NAMALWA (cell line): ENCODE measurements around the gene TPO.
"Not testable (repeated sequence)": the region's sequence is repeated elsewhere in the genome, so short reads cannot be mapped to it uniquely, and the experiment has no call there.

Experiments
- DNase-seq: peaks from one replicate; pipeline ENCODE4 v3.0.0-alpha.2; 2015; ENCODE audit warnings: low spot score

Gene TPO

DNA sequence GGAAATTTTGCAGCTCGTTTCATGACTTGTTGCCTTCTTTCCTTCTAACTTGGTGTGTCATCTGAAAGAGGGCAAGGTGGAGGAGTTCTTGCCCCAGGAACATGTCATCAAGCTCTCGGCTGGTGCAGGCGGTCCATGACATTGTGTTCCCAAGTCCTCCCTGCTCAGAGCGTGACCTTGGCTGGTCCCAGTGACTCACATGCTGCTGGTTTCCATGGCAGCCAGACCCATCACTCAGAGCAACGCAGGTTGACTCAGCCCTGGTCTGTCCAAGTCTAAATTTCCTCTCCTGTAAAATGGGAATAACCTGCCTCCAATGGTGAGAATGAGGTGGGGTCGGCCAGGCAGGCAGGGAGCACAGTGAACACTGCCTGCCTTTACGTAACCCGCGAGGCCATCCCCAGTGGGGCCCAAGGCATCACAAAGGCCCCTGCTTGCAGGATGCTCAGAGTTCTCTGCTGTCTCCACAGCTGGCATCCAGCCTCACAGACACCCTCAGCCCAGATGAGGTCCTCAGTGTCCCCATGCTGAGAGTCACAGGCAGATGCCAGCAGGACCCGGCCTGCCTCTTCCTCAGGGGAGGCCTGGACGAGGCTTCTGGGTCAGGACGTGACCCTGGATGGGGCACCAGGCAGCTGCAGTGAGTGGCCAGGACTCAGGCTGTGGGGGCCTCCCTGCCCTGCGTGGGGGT is 143.7 kb downstream of the TPO start:
- no peak for DNase-seq

DNA sequence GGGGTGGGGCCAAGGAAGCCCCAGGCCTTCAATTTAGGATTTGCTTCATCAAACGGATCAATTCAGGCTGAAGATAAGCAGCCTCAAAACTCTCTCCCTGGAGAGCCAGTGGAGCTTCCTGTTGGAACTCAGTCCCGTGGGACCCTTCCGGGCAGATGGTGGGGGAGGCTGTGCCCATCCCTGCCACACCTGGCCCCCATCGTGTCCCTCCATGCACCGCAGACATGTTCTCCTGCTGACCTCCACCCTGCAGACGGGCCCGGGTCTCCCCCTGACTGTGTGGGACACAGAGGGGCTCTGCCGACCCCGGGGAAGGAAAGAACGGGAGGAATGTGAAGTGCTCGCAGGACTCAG is 144.2 kb downstream of the TPO start:
- no peak for DNase-seq

DNA sequence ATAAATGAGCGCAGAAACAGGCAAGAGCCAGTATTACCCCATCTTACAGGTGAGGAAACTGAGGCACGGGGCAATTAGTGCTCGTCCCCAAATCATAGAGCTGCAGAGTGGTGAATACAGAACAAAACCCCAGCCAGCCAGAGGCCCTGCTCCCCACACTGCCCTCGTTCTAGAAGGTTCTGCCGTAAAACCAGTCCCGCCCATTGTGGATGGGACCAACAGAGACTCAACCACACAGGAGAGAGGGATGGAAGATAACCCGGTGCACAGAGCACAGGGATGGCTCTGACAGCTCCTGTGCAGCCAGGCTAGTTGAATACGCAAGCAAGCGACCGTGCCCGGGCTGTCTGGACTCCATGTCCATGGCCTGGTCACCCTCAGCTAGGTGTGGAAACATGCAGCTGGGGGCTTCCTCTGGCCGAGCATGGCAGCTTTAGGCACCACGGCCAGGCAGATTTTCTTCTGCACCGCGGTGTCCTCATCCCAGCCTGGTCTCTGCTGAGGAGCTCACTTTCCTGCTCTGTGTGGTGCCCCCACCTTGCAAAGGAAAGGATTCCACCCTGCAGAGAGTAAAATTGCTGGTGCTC is 146.4 kb downstream of the TPO start:
- DNase-seq, result no peak

DNA sequence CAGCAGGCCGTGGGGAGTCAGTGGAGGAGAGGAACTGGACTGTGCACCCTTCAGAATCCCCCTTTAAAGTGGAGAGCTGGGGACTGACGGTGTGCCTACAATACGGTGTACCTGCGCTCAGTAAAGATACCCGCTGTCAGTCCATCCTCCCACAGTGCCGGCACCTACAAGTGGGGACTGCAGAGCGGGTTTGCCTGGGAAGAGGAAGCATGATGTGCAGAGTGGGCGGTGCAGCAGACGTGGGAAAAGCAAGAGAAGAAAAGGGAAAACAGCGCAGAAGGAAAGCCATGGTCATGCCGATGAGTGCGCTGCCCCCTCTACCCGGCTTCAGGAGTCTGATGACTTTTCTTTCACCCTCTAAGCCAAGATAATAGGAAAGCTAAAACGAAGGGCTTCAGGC is 148.0 kb downstream of the TPO start:
- no peak for DNase-seq

DNA sequence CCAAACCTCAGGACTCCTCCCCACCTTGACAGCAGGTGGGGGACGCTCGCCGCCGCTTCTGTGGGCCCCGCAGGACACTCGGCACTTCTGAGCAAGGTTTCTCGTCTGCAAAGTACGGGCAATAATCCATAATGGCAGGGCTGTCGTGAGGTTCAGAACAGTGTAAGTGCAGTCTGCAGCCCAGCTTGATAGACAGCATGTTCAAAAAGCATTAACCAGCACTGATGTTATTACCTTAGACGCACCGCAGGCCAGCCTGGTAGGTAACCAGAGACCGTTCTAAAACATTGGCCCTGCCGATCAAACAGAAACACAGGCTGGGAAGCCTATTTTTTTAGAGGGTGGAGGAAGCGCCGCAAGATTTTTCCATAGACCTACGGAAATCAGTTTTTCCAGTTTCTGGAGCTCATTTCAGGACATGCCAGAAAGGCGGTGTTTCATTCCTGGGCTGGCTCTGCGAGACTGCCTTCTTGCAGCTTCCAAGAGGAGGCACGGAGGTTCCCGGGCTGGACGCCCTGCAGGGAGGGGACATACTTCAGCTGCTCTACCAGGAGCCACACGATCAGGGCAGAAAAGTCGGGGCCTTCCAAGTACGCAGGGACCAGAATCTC is 148.7 kb downstream of the TPO start:
- no peak for DNase-seq

DNA sequence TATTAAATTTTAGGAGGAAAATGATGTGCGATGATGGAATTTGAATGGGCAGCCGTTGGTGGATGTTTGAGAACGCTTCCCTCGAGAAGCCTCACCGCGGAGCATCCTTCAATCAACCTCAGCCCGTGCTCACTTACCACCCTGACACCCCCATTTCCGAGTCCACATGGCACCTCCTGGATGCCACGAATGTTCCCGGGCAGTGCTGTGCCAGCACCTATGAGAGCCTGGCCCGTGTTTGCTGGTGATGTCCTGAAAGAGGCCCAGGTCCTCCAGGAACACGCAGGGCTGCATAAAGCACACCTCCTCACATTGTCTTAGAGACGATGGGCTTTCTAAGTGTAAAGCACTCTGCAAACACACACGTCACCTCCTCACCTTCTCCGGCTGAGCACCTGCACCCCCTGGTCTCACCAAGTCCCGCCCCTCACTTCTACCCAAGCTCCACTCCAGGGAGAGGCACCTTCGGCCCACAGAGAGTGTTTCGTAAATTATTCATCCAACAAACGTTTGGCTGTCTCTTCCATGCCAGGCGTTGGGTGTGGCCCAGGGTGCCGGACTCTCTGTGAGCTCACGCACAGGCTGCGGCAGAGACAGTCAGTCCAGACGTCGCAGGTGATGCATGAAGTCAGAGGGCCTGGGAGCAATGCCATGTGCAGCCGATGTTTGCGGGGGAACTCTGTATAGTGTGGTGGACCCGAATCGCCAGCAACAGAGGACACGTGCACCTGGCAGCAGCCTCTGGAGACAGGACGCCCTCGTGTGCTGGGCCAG is 150.0 kb downstream of the TPO start:
- no peak for DNase-seq

DNA sequence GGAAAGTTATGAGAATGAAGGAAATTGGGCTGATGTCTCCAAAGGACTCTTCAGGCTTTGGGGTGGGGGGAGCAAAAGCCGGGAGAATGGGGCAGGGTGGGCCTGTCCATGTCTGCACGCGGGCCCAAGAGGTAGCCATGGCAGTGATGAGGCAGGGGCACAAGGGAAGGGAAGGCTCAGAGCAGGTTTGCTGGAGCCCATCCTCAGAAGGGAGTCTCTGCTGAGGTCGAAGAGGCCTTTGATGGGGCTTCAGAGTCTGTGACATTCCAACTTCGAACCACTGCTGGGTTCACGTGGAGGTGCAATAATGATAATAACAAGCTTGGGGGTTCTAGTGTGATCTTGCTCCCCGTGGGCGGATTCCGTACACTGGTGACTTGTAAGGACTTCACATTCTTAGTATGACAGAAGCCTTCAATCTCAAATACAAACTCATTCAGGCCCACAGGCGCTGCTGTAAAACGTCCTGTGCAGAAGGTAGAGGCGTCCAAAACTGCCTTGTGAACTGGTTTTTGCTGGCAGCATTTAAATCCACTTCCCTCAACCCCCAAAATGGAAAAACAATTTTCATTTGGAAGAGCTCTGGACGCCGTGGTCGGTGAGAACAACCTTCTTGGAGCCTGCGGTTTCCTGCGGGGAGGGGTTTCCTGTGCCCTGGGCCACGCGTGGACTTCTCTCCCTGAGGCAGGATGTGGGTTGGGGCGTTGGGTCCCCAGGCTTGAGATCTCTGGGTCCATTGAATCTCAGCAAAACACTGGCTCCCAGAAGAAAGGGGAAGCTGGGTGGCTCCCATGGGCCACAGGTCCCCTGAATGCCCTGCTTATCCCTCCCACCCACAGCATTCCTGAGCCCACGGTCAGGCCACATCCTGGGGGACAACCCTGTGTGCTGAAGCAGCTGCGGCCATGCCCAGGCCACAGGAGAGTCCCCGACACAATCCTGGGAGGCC is 151.0 kb downstream of the TPO start:
- DNase-seq, result no peak

DNA sequence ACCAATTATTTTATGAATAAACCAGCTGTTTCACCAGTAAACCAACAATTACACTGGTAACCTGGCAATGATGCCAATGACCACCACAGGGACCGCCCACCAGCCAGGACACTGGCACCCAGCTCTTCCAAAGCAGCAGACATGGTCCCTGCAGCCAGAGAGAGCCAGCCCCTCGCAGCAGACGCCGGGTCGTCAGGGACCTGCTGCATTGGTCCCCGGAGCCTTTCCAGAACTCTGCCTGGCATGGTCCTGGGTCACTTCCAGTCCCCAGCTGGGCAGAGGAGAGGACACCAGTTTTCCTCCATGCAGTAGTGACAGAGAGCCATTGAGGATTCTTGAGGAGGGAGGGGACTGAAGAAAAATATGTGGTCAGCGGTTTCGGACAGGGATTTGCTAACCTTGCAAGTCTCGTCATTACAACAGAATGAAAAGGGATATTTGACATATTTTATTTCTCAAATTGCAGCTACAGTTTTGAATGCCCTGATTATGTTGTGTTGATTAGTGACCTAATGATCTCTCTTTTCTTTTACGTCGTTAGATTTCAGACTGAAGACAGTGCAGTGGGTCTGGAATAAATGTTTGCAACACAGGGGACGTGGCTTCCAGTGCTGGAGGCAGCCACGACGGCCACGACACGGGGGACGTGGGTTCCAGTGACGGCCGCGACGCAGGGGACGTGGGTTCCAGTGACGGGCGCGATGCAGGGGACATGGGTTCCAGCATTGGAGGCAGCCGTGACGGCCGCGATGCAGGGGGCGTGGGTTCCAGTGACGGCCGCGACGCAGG is 154.5 kb downstream of the TPO start:
- DNase-seq, result no peak

DNA sequence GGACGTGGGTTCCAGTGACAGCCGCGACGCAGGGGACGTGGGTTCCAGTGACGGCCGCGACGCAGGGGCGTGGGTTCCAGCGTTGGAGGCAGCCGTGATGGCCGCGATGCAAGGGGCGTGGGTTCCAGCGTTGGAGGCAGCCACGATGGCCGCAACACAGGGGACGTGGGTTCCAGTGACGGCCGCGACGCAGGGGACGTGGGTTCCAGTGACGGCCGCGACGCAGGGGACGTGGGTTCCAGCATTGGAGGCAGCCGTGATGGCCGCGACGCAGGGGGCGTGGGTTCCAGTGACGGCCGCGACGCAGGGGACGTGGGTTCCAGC is 155.0 kb downstream of the TPO start:
- DNase-seq, result not testable (repeated sequence)

DNA sequence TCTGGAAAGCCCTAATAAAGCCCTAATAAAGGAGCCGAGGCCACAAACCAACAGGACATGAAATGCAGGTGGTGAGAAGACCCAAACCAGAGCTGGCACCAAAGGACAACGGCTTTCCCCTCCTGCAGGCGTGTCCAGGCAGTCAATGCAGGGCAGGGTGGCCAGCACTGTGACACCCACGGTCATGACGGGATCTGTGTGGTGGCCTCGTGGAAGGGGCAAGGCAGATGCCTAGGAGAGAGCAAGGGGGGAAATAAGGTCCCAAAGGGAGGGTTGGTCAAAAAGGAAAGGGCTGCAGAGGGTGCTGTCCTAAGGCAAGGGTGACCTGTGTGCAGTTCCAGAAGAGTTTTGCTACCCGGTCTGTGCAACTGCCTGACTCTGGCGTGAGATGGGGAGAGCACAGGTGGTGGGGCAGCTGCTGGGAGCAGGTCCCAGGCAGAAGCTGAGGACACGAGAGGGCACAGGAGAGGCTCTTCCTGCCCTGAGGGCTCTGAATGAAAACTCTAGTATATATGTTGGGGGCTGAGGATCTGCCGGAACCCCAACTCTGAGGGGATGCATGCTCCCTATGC is 156.7 kb downstream of the TPO start:
- DNase-seq, result no peak

DNA sequence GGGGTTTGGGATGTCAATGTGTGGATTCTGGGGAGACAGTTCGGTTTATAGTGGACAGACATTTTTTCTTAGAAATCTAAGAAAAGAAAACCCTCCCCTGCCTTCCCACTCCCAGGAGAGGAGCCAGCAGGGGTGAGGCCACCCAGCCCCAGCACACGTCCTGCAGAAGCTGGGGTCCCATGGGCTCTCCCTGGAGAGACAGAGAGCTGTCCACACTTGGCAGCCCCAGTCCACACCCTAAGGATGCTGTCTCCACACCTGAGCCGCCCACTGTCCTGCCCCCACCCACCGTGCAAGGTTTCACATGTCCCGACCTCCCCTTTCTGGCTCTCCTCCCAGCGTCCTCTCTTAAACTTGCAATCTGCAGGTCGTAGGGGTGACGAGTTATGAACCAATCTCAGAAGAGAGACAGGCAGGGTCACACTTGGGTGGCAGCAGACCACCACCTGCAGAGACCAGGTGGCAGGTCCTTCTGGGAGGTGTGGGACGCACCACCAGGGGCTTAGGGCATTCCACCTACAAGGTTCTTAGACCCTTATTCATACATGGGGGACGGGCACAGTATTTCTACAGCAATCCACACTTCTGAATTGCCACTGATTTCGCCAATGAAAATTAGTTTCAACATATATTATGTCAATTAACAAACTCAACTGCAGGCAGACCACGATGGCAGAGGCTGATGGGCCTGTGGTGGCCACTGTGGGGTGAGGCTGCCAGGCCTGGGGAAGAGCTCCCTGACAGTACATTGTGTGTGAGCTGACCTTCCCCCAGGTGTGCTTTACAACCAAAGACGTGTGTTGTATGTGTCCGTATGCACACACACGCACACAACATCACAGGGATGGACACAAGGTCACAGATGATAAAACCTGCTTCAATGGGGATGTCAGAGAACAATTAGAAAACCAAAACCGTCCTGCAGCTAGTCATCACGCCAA is 158.5 kb downstream of the TPO start:
- DNase-seq, result no peak

DNA sequence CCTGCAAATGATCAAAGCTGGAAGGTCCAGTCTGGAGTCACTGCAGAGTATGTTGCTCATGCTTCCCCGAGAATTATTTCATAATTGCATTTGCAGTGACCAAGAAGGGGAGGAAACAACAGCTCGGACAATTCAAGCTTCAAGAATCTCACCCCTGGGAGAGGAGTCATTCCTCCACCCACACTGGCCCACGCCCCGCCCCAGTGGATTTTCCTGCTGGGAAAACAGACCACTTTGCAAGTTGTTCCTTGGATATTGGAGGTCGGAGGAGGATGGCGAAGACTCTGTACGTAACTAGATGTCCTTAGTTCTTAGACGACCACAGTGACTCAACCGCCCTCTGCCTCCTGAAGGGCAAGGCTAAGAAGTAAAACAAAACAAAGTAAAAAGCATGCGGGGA is 159.4 kb downstream of the TPO start:
- no peak for DNase-seq

DNA sequence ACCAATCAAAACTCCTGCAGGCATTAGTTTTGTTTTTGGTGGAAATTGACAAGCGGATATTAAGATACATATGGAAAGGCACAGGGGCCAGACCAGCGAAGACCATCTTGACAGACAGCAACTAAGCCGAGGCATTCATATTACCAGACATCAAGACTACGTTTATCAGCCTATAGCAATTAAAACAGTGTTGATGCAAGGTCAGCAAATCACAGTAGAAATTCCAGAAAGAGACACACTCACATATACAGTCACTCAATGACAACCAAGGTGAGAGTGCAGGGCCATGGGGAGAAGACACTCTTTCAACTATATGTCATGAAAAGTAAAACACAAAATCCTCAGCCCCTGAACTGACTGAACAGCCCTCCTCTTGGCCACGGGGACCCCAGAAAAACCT is 164.6 kb downstream of the TPO start:
- DNase-seq, result no peak

DNA sequence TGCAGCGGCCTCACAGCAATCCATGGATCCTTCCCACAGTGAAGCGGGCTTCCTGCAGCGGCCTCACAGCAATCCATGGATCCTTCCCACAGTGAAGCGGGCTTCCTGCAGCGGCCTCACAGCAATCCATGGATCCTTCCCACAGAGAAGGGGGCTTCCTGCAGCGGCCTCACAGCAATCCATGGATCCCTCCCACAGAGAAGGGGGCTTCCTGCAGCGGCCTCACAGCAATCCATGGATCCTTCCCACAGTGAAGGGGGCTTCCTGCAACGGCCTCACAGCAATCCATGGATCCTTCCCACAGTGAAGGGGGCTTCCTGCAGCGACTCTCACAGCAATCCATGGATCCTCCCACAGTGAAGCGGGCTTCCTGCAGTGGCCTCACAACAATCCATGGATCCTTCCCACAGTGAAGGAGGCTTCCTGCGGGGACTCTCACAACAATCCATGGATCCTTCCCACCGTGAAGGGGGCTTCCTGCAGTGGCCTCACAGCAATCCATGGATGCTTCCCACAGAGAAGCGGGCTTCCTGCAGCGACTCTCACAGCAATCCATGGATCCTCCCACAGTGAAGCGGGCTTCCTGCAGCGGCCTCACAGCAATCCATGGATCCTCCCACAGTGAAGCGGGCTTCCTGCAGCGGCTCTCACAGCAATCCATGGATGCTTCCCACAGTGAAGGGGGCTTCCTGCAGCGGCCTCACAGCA is 168.1 kb downstream of the TPO start:
- not testable (repeated sequence) for DNase-seq

DNA sequence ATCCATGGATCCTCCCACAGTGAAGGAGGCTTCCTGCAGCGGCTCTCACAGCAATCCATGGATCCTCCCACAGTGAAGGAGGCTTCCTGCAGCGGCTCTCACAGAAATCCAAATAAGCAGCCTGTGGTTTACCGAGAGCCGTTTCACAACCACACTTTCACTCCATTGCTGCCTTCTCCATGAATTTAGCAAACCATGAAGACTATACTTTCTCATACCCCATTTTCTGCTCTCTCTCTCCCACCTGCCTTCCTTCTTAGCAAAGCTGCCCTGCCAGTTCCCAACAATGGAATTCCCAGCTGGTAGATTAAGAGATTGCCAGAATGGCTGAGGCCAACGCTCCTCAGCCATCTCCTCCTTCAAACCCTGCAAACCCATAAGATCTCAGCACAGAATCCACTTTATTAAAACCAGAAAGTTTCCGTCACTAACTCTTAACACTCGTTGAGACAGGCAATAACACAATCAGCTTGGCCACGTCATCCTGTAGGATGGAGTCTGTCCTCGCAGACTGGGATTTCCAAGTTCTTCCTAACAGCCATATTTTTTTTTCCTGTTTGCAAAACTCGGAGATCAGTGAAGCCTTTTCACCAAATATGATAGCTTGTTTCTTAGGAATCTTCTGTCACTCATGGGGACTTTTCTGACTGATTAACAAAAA is 168.8 kb downstream of the TPO start:
- no peak for DNase-seq

DNA sequence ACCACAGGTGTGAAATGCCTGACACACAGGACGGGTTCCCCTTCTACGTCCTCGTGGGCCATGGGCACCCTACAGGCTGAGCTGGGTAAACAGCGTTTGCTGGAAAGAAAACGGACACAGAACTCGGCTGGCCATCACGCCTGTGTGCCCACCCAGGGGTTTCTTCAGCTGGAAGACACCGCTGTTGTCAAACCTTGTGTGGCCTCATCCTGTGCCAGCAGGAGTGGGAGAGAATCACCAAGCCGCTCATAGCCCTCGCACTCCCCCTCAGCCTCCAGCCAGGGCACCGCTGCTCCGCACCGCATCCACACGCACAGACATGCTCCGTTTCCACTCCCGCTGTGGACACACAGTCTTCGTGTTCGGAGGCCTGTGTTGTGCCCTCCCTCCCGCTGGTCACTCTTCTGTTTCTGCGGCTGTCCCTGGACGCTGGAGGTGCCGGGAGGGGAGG is 169.7 kb downstream of the TPO start:
- no peak for DNase-seq

DNA sequence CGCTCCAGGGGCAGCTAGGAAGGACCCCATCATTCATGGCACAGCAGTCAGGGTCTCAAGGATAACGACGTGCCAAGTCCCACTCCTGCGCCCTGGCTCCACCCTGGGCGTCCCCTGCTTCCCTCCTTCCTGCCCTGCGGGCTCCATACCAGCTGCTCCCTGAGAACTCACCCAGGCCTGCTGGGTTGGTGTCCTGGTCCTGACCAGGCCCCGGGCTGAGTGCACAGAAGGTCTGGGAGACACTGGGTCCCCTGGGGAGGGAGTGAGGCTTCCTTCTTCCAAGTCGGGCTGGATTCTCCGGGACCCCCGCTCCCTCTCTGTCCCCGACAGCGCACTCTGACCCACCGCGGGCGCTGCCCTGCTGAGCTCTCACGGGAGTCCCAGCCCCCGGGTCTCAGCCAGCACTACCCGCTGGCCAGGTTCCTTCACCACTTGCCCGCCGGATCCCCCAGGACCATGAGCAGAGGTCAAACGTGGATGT is 170.8 kb downstream of the TPO start:
- no peak for DNase-seq
